Mesenchymal stem cell (in vitro differentiated cells and primary cell): ENCODE results near the gene ATAD2B.

Experiments used
- DNase-seq: peaks from one replicate; pipeline ENCODE4 v3.0.0-alpha.2; 2013
- H2AFZ ChIP-seq: one replicate; pipeline ENCODE4 v1.6.1; 2013; ENCODE audit warnings: low read depth, mild to moderate bottlenecking, control low read depth, inconsistent platforms, low read length, moderate library complexity
- H2AK5ac ChIP-seq: 2 replicates; pipeline ENCODE4 v1.6.1; 2013; ENCODE audit warnings: low read length, moderate library complexity, mild to moderate bottlenecking, inconsistent platforms; ENCODE audit not compliant: severe bottlenecking
- H2BK120ac ChIP-seq: one replicate; pipeline ENCODE4 v1.6.1; 2013; ENCODE audit warnings: low read depth, mild to moderate bottlenecking, inconsistent platforms, low read length, moderate library complexity
- H2BK12ac ChIP-seq, 2 experiments: one replicate each; pipeline ENCODE4 v1.6.1; 2013; ENCODE audit warnings: inconsistent platforms in 2 of 2, low read length in 2 of 2, mild to moderate bottlenecking in 2 of 2, moderate library complexity in 2 of 2, control low read depth in 1 of 2
- H2BK15ac ChIP-seq: one replicate; pipeline ENCODE4 v1.6.1; 2013; ENCODE audit warnings: mild to moderate bottlenecking, low read depth, inconsistent platforms; ENCODE audit not compliant: poor library complexity, severe bottlenecking
- H2BK5ac ChIP-seq: 2 replicates; pipeline ENCODE4 v1.6.1; 2013; ENCODE audit warnings: low read depth, mild to moderate bottlenecking, low read length, control low read depth, inconsistent platforms; ENCODE audit not compliant: poor library complexity, severe bottlenecking
- H3K14ac ChIP-seq, 2 experiments: one replicate each; pipeline ENCODE4 v1.6.1; 2013; ENCODE audit warnings: inconsistent platforms in 2 of 2, low read length in 2 of 2, control low read depth in 1 of 2, mild to moderate bottlenecking in 1 of 2, moderate library complexity in 1 of 2
- H3K18ac ChIP-seq, 2 experiments: one replicate each; pipeline ENCODE4 v1.6.1; 2013; ENCODE audit warnings: inconsistent platforms in 2 of 2, low read length in 2 of 2, control low read depth in 1 of 2, low read depth in 1 of 2, mild to moderate bottlenecking in 1 of 2
- H3K23ac ChIP-seq, 2 experiments: one replicate each; pipeline ENCODE4 v1.6.1; 2013; ENCODE audit warnings: inconsistent platforms in 2 of 2, low read length in 2 of 2, mild to moderate bottlenecking in 2 of 2, moderate library complexity in 2 of 2, control low read depth in 1 of 2
- H3K27ac ChIP-seq: 2 replicates; pipeline ENCODE4 v1.5.1; 2013; ENCODE audit warnings: mild to moderate bottlenecking, moderate library complexity, low read length, control low read depth, inconsistent platforms; ENCODE audit not compliant: poor library complexity, severe bottlenecking
- H3K27me3 ChIP-seq, 2 experiments: 2 replicates each; pipeline versions ENCODE4 v1.6.1 to v1.7.0; 2013; ENCODE audit warnings: low read length in 2 of 2, mild to moderate bottlenecking in 2 of 2, moderate library complexity in 2 of 2, control low read depth in 1 of 2, inconsistent platforms in 1 of 2; ENCODE audit not compliant: control insufficient read depth in 1 of 2, insufficient read depth in 1 of 2
- H3K36me3 ChIP-seq, 2 experiments: 2 replicates each; pipeline versions ENCODE4 v1.6.1 to v1.7.0; 2013; ENCODE audit warnings: low read length in 2 of 2, control low read depth in 1 of 2, inconsistent platforms in 1 of 2, low read depth in 1 of 2, mild to moderate bottlenecking in 1 of 2; ENCODE audit not compliant: insufficient read depth in 2 of 2, control insufficient read depth in 1 of 2
- H3K4ac ChIP-seq, 2 experiments: one replicate each; pipeline ENCODE4 v1.6.1; 2013; ENCODE audit warnings: inconsistent platforms in 2 of 2, low read length in 2 of 2, mild to moderate bottlenecking in 2 of 2, moderate library complexity in 2 of 2, control low read depth in 1 of 2, low read depth in 1 of 2
- H3K4me1 ChIP-seq: 2 replicates; pipeline ENCODE4 v1.6.1; 2013; ENCODE audit warnings: low read depth, low read length, control low read depth; ENCODE audit not compliant: control insufficient read depth, insufficient read depth
- H3K4me2 ChIP-seq: 2 replicates; pipeline ENCODE4 v1.6.1; 2013; ENCODE audit warnings: low read length, mild to moderate bottlenecking, inconsistent platforms; ENCODE audit not compliant: poor library complexity, severe bottlenecking
- H3K4me3 ChIP-seq, 2 experiments: 2 replicates each; pipeline versions ENCODE4 v1.5.1 to v1.7.0; 2013; ENCODE audit warnings: low read length in 2 of 2, mild to moderate bottlenecking in 2 of 2, control low read depth in 1 of 2, low read depth in 1 of 2; ENCODE audit not compliant: insufficient read depth in 1 of 2
- H3K79me1 ChIP-seq: replicated peaks from 2 replicates; pipeline ENCODE4 v1.6.1; 2013; ENCODE audit warnings: mild to moderate bottlenecking, control low read depth, low read length, inconsistent platforms; ENCODE audit not compliant: poor library complexity, severe bottlenecking
- H3K9ac ChIP-seq: 2 replicates; pipeline ENCODE4 v1.7.0; 2013; ENCODE audit warnings: mild to moderate bottlenecking, low read length, moderate library complexity
- H3K9me3 ChIP-seq: 2 replicates; pipeline ENCODE4 v1.7.0; 2013; ENCODE audit warnings: mild to moderate bottlenecking, low read length; ENCODE audit not compliant: control insufficient read depth
- H4K8ac ChIP-seq: one replicate; pipeline ENCODE4 v1.6.1; 2013; ENCODE audit warnings: inconsistent platforms, mild to moderate bottlenecking, low read length, moderate library complexity
- H4K91ac ChIP-seq: one replicate; pipeline ENCODE4 v1.6.1; 2013; ENCODE audit warnings: mild to moderate bottlenecking, low read length, inconsistent platforms
- whole genome bisulfite sequencing: methylation state at CpG from one replicate; pipeline ENCODE4 v1.1.7; 2013; ENCODE audit warnings: mixed read lengths; 5-methylcytosine and 5-hydroxymethylcytosine counted together

Gene ATAD2B

GRCh38 chr2:23934259-23934658, 7.3 kb upstream of the ATAD2B start:
- Histone ChIP-seq H2AFZ (no peak overlapping the region), H3K4me3 (no peak overlapping the region), H3K4me2 (no peak overlapping the region), H2AK5ac (no peak overlapping the region), H2BK120ac (no peak overlapping the region), H3K27me3 (no peaks in the 10 kb centered on the region), H2BK15ac (no peak overlapping the region), H3K4ac (no peak overlapping the region), H3K27ac (no peak overlapping the region), H3K18ac (no peak overlapping the region), H3K36me3 (peaks cover 0 to 4% of the 10 kb centered on the region in 2 experiments), H2BK12ac (no peak overlapping the region), H3K23ac (no peak overlapping the region), H3K9ac (no peak overlapping the region), H3K4me1 (no peaks in the 10 kb centered on the region), H3K79me1 (no peaks in the 10 kb centered on the region), H4K91ac (no peak overlapping the region), H3K9me3 (no peaks in the 10 kb centered on the region), H4K8ac (no peak overlapping the region), H2BK5ac (no peak overlapping the region), H3K14ac (no peak overlapping the region)
- no CpG with 5 or more reads among the region's 1 CpG for WGBS
- no peak for DNase-seq

- peak overlapping the region; percentile 71 to 95 for H3K4ac ChIP-seq
- no peak overlapping the region for H2AK5ac ChIP-seq
- no peaks in the 10 kb centered on the region for H3K27me3 ChIP-seq
- peak overlapping the region; percentile 99 for H3K9ac ChIP-seq
- H3K4me1 ChIP-seq = peaks cover 2% of the 10 kb centered on the region
- H3K27ac ChIP-seq = peak overlapping the region; percentile 88
- H2BK12ac ChIP-seq = no peak overlapping the region
- H3K4me2 ChIP-seq = peak overlapping the region; percentile 92
- peak overlapping the region in 1 of 2 experiments; percentile 98 for H3K14ac ChIP-seq
- peak overlapping the region; percentile 99 for H4K8ac ChIP-seq
- peaks cover 6% of the 10 kb centered on the region for H3K79me1 ChIP-seq
- peak overlapping the region; percentile 97 to 99 for H3K18ac ChIP-seq
- no peak overlapping the region for H2BK120ac ChIP-seq
- peak overlapping the region; percentile 93 for H2AFZ ChIP-seq
- peak overlapping the region; percentile 85 to 97 for H3K4me3 ChIP-seq
- peaks cover 0 to under 1% of the 10 kb centered on the region in 2 experiments for H3K36me3 ChIP-seq
- no peak for DNase-seq
- WGBS = under 1% methylated on average over 39 of the region's 39 CpGs
- no peaks in the 10 kb centered on the region for H3K9me3 ChIP-seq
- peak overlapping the region; percentile 95 for H2BK15ac ChIP-seq
- peak overlapping the region; percentile 49 to 91 for H3K23ac ChIP-seq
- peak overlapping the region; percentile 96 for H4K91ac ChIP-seq
- H2BK5ac ChIP-seq = peak overlapping the region; percentile 88
Measured at GRCh38 chr2:23926290-23926749, 603 bp downstream of the ATAD2B start.

- WGBS = 6% methylated on average over 13 of the region's 13 CpGs
- no peaks in the 10 kb centered on the region for H3K27me3 ChIP-seq
- H3K4me2 ChIP-seq = peak overlapping the region; percentile 92
Measured at GRCh38 chr2:23925702-23926289, 1.1 kb downstream of the ATAD2B start.

GRCh38 chr2:23924589-23925359, 2.1 kb downstream of the ATAD2B start:
- Histone ChIP-seq H2BK15ac (no peak overlapping the region), H4K91ac (no peak overlapping the region), H2AK5ac (no peak overlapping the region), H3K4me1 (peaks cover 2% of the 10 kb centered on the region), H3K18ac (no peak overlapping the region), H3K27ac (no peak overlapping the region), H3K27me3 (no peaks in the 10 kb centered on the region), H3K23ac (no peak overlapping the region), H2BK120ac (no peak overlapping the region), H3K14ac (no peak overlapping the region), H2AFZ (no peak overlapping the region), H3K4ac (no peak overlapping the region), H4K8ac (no peak overlapping the region), H3K9ac (peak overlapping the region; percentile 99), H3K4me3 (peak overlapping the region in 1 of 2 experiments; percentile 85), H2BK12ac (no peak overlapping the region), H2BK5ac (no peak overlapping the region), H3K4me2 (no peak overlapping the region), H3K79me1 (peaks cover 11% of the 10 kb centered on the region), H3K36me3 (no peaks in the 10 kb centered on the region), H3K9me3 (no peaks in the 10 kb centered on the region)
- 58% methylated on average over 3 of the region's 7 CpGs for WGBS
- DNase-seq = no peak

More at GRCh38 chr2:23925702-23926289, 1.1 kb downstream of the ATAD2B start:
- Histone ChIP-seq H2BK12ac (no peak overlapping the region), H2BK5ac (peak overlapping the region; percentile 88), H3K14ac (peak overlapping the region in 1 of 2 experiments; percentile 59), H3K9me3 (no peaks in the 10 kb centered on the region), H4K8ac (peak overlapping the region; percentile 29), H2AK5ac (no peak overlapping the region), H3K9ac (peak overlapping the region; percentile 99), H3K4ac (peak overlapping the region; percentile 71 to 95), H2BK15ac (no peak overlapping the region), H3K79me1 (peaks cover 6% of the 10 kb centered on the region), H3K4me3 (peak overlapping the region; percentile 85 to 97), H3K27ac (peak overlapping the region; percentile 88), H4K91ac (peak overlapping the region; percentile 11), H3K36me3 (no peaks in the 10 kb centered on the region), H3K18ac (peak overlapping the region; percentile 97 to 99), H3K4me1 (peaks cover 2% of the 10 kb centered on the region), H2AFZ (no peak overlapping the region), H3K23ac (no peak overlapping the region), H2BK120ac (no peak overlapping the region)
- DNase-seq = peak; percentile 78
